K562 (cell line): ENCODE results near the gene AP2S1. TPM values are rescaled to one million over a fixed set of nuclear protein-coding genes. Genes with fewer than 3 reads are reported as not detected.

Experiments used
- ATF7 ChIP-seq: fragments of 450-650 bp; IDR thresholded peaks from 2 replicates; pipeline ENCODE4 v1.7.1; 2014; ENCODE audit warnings: mild to moderate bottlenecking, moderate library complexity
- CBX3 ChIP-seq, 2 experiments: IDR thresholded peaks; 1 replicate in 1 of 2; 2 replicates in 1 of 2; pipeline ENCODE4 v1.6.1; 2012; ENCODE audit warnings: inconsistent platforms in 2 of 2, low read length in 2 of 2, borderline replicate concordance in 1 of 2, control low read depth in 1 of 2
- CHD2 ChIP-seq: IDR thresholded peaks from 2 replicates; pipeline ENCODE4 v1.6.1; 2011; ENCODE audit warnings: low read depth, low read length
- CTCF ChIP-seq, 3 experiments: IDR thresholded peaks in 2 of 3; conservative IDR thresholded peaks in 1 of 3; 2 replicates each; pipeline ENCODE4 v1.5.1; 2011 to 2012; ENCODE audit warnings: low read length in 3 of 3, mild to moderate bottlenecking in 3 of 3, control low read depth in 2 of 3, improper control_type of control experiment in 1 of 3, inconsistent platforms in 1 of 3, low read depth in 1 of 3, mixed read lengths in 1 of 3, moderate library complexity in 1 of 3; ENCODE audit not compliant: insufficient read depth in 2 of 3
- EGR1 ChIP-seq: fragments of 450-650 bp; conservative IDR thresholded peaks from 2 replicates; pipeline ENCODE4 v1.6.1; 2017; ENCODE audit warnings: mild to moderate bottlenecking
- ELF1 ChIP-seq: fragments of 200-800 bp; sonication (Bioruptor generic); IDR thresholded peaks from 2 replicates; pipeline ENCODE4 v1.6.1; 2016; ENCODE audit warnings: missing genetic modification characterization, missing compliant biosample characterization
- FOS ChIP-seq: IDR thresholded peaks from 3 replicates; pipeline ENCODE4 v1.6.1; 2011; ENCODE audit not compliant: insufficient read length; ENCODE audit errors: extremely low read depth
- GABPB1 ChIP-seq: sonication (generic); formaldehyde crosslinking; IDR thresholded peaks from 2 replicates; pipeline ENCODE4 v1.8.0; 2022; ENCODE audit warnings: mild to moderate bottlenecking, missing genetic modification reagents
- GTF2E2 ChIP-seq: fragments of 200-800 bp; sonication (Bioruptor generic); IDR thresholded peaks from 2 replicates; pipeline ENCODE4 v1.6.1; 2016; ENCODE audit warnings: missing genetic modification characterization, missing compliant biosample characterization
- HDAC2 ChIP-seq: fragments of 450-650 bp; IDR thresholded peaks from 2 replicates; pipeline ENCODE4 v1.6.1; 2016; ENCODE audit warnings: mild to moderate bottlenecking
- JUND ChIP-seq, 2 experiments: IDR thresholded peaks; 2 replicates in 1 of 2; 3 replicates in 1 of 2; pipeline ENCODE4 v1.6.1; 2011; ENCODE audit warnings: borderline replicate concordance in 2 of 2, low read depth in 2 of 2, low read length in 2 of 2, improper control_type of control experiment in 1 of 2, missing biosample characterization in 1 of 2, missing genetic modification characterization in 1 of 2, missing genetic modification reagents in 1 of 2
- KDM2B ChIP-seq: fragments of 250-450 bp; sonication (Bioruptor Pico); IDR thresholded peaks from 2 replicates; pipeline ENCODE4 v1.8.0; 2021; ENCODE audit warnings: mild to moderate bottlenecking, moderate library complexity
- L3MBTL2 ChIP-seq: fragments of 450-650 bp; IDR thresholded peaks from 2 replicates; pipeline ENCODE4 v1.6.1; 2016; ENCODE audit warnings: mild to moderate bottlenecking, moderate library complexity
- NR3C1 ChIP-seq: sonication (generic); formaldehyde crosslinking; IDR thresholded peaks from 2 replicates; pipeline ENCODE4 v1.8.1; 2022; ENCODE audit warnings: missing genetic modification reagents
- POLR2AphosphoS5 ChIP-seq: IDR thresholded peaks from 2 replicates; pipeline ENCODE4 v1.6.1; 2011; ENCODE audit warnings: mild to moderate bottlenecking, low read depth, low read length, moderate library complexity; ENCODE audit not compliant: control insufficient read depth, insufficient read depth
- RAD51 ChIP-seq: fragments of 450-650 bp; IDR thresholded peaks from 2 replicates; pipeline ENCODE4 v1.7.1; 2016; ENCODE audit warnings: low read depth, mild to moderate bottlenecking, borderline replicate concordance
- SMAD4 ChIP-seq: fragments of 250-450 bp; sonication (Bioruptor Pico); conservative IDR thresholded peaks from 2 replicates; pipeline ENCODE4 v1.8.0; 2021; ENCODE audit warnings: inconsistent platforms, mild to moderate bottlenecking, moderate library complexity
- SP1 ChIP-seq: sonication (generic); formaldehyde crosslinking; IDR thresholded peaks from 2 replicates; pipeline ENCODE4 v1.8.1; 2022; ENCODE audit warnings: mild to moderate bottlenecking, missing genetic modification reagents
- SRF ChIP-seq, 2 experiments: fragments of 250-450, 450-650 bp in 1 of 2; sonication (Bioruptor Pico) in 1 of 2; sonication (generic) in 1 of 2; formaldehyde crosslinking; IDR thresholded peaks; 2 replicates each; pipeline versions ENCODE4 v1.5.0 to v1.5.1; 2020 to 2022; ENCODE audit warnings: mild to moderate bottlenecking in 1 of 2, missing genetic modification reagents in 1 of 2
- ZBTB7A ChIP-seq: IDR thresholded peaks from 2 replicates; pipeline ENCODE4 v1.6.1; 2011; ENCODE audit warnings: low read depth, mild to moderate bottlenecking, low read length, moderate library complexity, borderline replicate concordance; ENCODE audit not compliant: control insufficient read depth
- ZC3H4 ChIP-seq: sonication (generic); formaldehyde crosslinking; IDR thresholded peaks from 2 replicates; pipeline ENCODE4 v1.9.0; 2021; ENCODE audit warnings: missing genetic modification reagents, borderline replicate concordance
- ZNF592 ChIP-seq: fragments of 450-650 bp; IDR thresholded peaks from 2 replicates; pipeline ENCODE4 v1.6.1; 2017; ENCODE audit warnings: antibody characterized with exemption, mild to moderate bottlenecking
- polyA plus RNA-seq, 8 experiments: library from polyadenylated mRNA; depleted of rRNA in 4 of 8; stranded (reverse) in 5 of 8; unstranded in 3 of 8; fragments of >200 nt; fragmentation: Nextera tagmentation in 2 of 8; fragmentation: Illumina TruSeq in 1 of 8; extraction: Ambion mirVana in 2 of 8; extraction: Trizol in 1 of 8; gene quantifications; 2 replicates each; pipeline versions ENCODE4 v1.2.1 to v1.2.3, GENCODE V29; 2011 to 2014; ENCODE audit warnings: inconsistent platforms in 1 of 8, missing spikeins in 1 of 8
- total RNA-seq, 7 experiments: library from RNA; depleted of rRNA in 6 of 7; stranded (reverse); fragments of >200 nt in 6 of 7; fragmentation: Illumina TruSeq in 2 of 7; extraction: Trizol in 2 of 7; gene quantifications; 2 replicates each; pipeline versions ENCODE4 v1.2.1 to v1.2.3, GENCODE V29; 2011 to 2021; ENCODE audit warnings: low replicate concordance in 1 of 7

AP2S1 gene
- total and polyA plus RNA-seq, 9 of the 15 experiments (the other 6 are each of a cell fraction or from before 2014, with no cell fraction given) = 32.4 to 294 (median 136) TPM

- TF ChIP-seq NR3C1 (CRISPR knock-in tag) (0 out of 2 replicates have a peak, but pooled peaks have one; percentile 67), HDAC2 (peak; percentile 62; the same call in 1 of the 2 replicates), L3MBTL2 (peak; percentile 99), ATF7 (peak; percentile 75), EGR1 (0 out of 2 replicates have a peak, but pooled peaks have one; percentile 6), CHD2 (peak; percentile 41; the same call in 1 of the 2 replicates), SP1 (CRISPR knock-in tag) (peak; percentile 96), CBX3 (IDR thresholded peaks at IDR 0.05; ENCODE audit: borderline replicate concordance in 1 of 2, low read length in 2 of 2) (no peak), CTCF (IDR thresholded peaks at IDR 0.05 in 2 of 3, conservative IDR thresholded peaks at IDR 0.05 in 1 of 3; ENCODE audit: insufficient read depth in 2 of 3, low read depth in 1 of 3, low read length in 3 of 3) (0 out of 6 replicates have a peak, but pooled peaks of 1 of the 3 experiments have one; percentile 5), ELF1 (tag) (peak; percentile 87), SRF (CRISPR knock-in tag; IDR thresholded peaks at IDR 0.05) (peak in 1 of 2 experiments; percentile 54; a peak in 2 of 4 replicates), POLR2AphosphoS5 (peak; percentile 99), GTF2E2 (tag) (peak; percentile 76), GABPB1 (peak; percentile 83), ZC3H4 (CRISPR knock-in tag) (0 out of 2 replicates have a peak, but pooled peaks have one; percentile 67), FOS (peak; percentile 64), KDM2B (0 out of 2 replicates have a peak, but pooled peaks have one; percentile 53), ZNF592 (no peak), RAD51 (no peak), ZBTB7A (peak; percentile 78), SMAD4 (no peak), JUND (IDR thresholded peaks at IDR 0.05; ENCODE audit: borderline replicate concordance, low read depth, low read length) (peak; percentile 58), JUND (tag; IDR thresholded peaks at IDR 0.05; ENCODE audit: borderline replicate concordance, low read depth, low read length) (no peak; the same call in 2 of the 3 replicates)
Measured at GRCh38 chr19:46788262-46788967, 62.2 kb downstream of the AP2S1 start, which contains the start of gene SLC1A5 (continued).
